GM18508 (cell line): ENCODE measurements around the gene TAS1R2.
"Not testable (repeated sequence)": the region's sequence is repeated elsewhere in the genome, so short reads cannot be mapped to it uniquely, and the experiment has no call there.

Source experiments
- ATAC-seq: cut with Tn5 transposase; IDR thresholded peaks from one replicate; pipeline ENCODE4 v1.9.1; 2021; ENCODE audit warnings: moderate number of reproducible peaks; ENCODE audit not compliant: insufficient read depth, unreplicated experiment

TAS1R2 gene

DNA sequence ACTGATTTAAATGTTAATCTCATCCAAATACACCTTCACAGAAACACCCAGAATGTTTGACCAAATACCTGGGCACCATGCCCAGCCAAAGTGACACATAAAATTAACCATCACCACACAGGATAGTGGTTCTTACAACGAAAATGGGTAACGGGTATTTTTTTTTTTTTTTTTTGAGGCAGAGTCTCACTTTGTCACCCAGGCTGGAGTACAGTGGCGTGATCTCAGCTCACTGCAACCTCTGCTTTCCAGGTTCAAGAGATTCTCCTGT lies 11.1 kb upstream of the TAS1R2 start:
- not testable (repeated sequence) for ATAC-seq

DNA sequence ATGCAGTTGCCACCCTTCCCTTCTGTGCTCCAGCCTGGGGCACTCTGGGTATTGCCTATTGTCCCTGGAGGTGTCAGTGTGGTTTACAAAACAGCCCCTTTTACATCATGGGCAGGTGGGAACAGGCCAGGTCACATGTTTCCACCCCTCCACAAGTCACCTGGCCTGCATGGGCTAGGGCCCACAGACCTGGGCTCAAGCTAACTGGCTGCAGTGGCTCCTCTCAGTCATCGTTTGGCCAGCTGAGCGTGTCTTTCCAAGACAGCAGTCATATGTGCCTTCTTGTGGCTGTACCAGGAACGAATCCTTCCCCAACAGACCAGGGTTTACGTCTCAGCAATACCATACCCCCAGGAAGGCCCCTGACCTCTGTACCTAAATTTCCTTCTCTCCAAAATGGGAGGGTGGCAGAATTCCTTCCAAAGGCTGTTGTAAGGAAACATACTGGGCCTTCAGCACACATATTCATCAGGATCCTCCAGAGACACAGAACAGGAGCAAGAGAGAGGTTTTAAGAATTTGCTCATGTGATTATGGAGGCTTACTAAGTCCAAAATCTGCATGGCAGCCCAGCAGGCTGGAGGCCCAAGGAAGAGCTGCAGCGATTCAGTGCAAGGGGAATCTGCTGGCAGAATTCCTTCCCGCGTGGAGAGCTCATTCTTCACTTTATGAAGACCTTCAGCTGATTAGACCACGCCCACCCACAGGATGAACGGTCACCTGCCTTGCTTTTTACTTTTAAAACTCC lies 10.6 kb upstream of the TAS1R2 start:
- no peak for ATAC-seq

DNA sequence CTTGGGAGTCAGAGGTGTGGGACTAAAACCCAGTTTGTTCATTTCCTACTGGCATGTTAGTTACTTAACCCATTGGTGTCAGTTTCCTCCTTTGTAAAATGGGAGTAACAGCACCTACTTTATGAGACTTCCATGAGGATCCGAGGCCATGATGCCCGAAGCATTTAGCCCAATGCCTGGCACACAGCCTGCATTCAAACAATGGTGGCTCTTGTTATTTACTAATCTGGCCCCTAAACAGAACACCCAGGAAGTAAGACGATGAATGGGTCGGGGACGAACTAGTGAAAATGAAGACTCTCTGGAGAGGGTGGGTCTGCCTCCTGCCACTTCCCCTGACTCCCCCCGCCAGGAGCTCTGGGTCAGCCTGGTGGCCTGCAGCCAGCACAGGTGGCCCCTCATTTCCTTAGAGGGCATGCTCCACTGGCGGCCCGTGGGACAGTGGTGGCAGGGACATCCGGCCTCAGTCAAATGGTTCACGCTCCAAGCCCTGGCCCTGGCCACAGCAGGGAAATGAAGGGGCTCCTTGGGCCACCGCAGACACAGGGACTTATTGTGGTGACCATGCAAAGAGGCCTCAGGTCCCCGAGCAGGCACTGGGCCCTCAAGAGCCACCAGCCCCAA lies 9.5 kb upstream of the TAS1R2 start:
- no peak for ATAC-seq

DNA sequence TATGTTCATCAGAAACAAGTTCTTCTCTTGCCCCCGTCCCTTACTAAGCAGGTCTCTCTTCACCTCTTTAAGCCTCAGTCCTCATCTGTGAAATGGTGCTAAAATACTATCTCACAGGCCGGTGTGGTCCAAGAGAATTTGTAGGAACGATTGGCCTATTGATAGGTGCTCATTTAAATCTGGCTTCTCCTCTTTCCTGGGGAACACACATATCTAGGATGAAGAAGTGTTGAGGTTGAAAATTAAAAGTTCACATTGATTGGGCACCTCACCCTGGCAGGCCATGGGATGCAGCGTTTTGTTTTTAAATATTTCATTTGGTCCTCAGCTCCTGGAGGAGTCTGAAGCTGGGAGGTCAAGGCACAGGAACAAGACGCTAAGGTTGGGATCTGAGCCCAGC lies 8.9 kb upstream of the TAS1R2 start:
- no peak for ATAC-seq

DNA sequence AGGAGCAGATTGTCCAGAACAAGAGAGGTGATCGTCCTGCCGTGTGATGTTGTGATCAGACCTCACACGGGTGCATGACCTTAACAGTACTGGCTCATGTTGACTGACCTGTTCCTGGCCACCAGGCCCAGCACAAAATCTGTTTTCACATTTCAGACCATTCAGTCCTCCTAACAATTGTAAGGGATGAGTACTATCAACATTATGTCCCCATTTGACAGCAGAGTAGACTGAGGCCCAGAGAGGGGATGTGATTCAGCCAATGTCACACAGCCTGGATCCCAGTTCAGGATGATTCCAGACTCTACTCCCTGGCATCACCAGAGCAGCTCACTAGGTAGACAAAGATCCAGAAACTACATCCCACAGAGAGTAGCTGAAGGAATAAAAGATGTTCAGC lies 7.4 kb upstream of the TAS1R2 start:
- ATAC-seq = no peak

DNA sequence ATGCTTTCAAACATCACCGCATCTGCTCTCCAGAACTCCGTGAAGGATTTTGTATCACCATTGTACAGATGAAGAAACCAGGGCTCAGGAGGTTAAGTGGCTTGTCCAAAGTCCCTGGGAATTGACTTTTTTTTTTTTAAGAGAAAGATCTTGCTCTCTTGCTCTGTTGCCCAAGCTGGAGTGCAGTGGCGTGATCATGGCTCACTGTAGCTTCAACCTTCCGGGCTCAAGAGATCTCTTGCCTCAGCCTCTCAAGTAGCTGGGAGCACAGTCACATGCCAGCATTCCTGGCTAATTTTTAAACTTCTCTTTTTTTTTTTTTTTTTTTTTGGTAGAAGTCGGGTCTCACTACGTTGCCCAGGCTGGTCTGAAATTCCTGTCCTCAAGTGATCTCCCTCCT lies 6.9 kb upstream of the TAS1R2 start:
- ATAC-seq = no peak

DNA sequence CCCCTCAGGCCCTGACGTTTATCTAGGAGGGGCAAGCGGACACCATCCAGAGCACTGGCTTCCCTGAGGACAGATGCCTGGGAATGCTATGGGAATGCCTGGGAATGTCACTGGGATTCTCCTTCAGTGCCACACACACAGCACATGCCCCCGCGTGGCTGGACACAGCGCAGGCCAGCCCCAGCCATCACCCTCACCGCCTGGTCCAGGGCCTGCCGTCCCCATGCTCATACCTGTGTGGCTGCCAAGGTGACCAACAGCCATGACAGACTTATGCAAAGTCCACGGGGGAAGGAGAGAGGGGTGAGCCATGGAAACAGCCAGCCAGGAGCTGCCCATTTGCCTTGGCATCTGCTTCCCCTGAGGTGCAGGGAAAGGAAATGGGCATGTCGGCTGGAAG lies 5.7 kb upstream of the TAS1R2 start:
- ATAC-seq = no peak

DNA sequence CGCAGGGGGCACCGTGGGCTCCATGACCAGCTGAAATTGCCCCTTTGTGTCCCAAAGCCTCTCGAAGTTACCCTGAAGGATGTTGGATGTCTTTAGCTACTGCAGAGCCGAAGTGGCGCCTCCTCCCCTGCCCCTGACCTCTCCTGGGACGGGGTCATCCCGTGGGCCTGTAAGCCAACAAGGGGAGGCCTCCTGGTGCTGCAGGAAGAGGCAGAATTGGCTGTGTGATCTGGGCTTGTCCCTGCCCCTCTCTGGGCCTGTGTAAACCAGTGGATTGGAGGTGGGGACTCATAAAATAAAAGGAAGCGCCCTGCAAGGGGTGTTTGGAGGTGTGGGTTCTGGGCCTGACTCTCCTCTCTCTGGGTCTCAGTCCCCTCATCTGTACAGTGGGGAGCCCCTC lies 2.1 kb upstream of the TAS1R2 start:
- no peak for ATAC-seq

DNA sequence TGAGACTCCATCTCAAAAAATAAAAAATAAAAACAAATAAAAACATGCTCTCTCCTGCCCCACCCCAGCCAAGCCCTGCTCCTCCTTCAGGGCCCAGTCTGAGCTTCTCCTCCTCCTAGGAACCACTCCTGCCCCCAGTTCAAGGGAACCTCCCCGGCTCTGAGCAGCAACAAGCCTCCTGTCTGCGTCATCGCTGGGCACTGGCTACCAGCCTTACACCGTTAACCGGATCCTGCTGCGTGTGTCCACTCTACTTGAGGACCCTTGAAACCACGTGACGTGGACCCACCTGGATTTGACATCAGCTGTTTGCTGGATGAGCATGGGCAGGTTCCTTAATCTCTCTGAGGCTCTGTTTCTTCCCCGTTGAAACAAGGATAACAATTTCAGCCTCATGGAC lies 1.6 kb upstream of the TAS1R2 start:
- ATAC-seq = no peak

DNA sequence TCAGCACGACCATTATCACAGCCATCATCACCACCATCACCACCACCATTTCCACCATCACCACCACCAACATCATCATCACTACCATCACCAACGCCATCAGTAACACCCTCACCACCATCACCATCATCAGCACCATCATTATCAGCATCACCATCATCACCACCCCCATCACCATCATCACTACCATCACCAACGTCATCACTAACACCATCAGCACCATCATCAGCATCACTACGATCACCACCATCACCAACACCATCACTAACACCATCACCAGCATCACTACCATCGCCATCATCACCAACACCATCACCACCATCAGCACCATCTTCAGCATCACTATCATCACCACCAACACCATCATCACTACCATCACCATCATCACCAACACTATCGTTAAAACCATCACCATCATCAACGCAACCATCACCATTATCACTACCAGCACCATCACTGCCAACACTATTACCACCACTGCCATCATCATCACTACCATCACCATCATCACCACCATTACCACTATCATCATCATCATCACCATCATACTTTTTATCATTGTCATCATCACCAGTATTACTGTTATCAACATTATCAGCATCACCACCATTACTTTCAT lies 1.3 kb downstream of the TAS1R2 start:
- ATAC-seq = no peak

DNA sequence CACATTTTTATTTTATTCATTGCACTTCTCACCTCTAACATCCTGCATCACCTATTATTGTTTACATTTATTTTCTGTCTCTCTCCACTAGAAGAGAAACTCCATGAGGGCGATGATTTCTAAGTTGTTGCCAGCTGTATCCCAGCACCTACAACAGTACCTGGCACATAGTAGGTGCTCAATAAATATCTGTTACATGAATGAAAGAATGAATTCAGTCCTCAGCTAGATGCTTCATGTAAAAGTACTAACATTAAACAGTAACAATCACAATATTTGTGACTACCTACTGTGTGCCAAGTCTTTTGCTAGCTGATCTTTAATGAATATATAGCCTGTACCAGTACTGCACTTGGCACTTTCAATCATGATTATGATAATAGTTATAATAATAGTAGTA lies 3.0 kb downstream of the TAS1R2 start:
- no peak for ATAC-seq

DNA sequence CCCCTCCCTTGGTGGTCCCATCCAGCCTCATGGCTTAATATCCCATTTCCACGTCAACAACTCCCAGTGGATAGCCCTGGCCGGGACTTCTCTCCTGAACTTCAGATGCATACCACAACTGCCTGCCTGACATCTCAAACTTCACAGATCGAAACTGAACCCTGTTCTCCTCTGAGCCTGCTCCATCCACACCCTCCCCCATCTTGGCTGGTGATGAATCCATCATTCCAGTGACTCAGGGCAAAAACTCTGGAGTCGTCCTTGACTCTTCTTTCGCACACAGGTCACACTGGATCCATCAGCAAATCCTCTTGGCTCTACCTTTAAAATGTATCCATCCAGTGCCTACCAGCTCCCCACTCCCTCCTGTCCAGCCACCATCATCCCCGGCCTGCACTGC lies 3.9 kb downstream of the TAS1R2 start:
- no peak for ATAC-seq

DNA sequence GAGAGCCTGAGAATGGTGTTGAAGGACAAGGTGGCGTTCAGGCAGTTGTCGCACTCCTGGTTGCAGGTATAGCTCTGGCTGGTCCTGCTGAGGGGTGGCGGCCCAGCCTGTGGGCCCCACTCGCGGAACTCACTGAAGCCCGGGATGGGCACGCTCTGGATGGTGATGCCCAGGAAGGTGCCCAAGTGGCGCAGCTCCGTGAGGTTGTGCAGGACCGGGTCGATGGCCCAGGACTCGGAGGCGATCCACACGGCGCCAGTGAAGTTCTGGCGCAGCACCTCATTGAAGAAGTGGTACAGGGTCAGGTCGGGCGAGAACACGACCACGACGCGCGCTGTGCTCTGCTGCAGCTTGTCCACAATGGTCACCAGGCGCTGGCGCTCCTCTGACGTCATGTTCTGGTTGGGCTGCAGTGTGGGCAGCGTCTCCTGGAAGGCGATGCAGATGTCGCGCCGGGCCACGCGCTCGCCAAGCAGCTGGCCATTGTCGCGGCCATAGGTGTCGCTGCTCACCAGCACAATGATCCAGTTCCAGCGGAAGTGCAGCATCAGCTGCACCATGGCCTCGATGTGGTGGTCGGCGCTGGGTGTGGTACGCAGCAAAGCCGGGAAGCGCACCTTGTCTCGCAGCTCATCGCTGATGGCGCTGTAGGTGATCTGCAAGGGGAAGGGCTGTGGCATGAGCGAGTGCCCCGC lies 5.0 kb downstream of the TAS1R2 start:
- ATAC-seq = no peak

DNA sequence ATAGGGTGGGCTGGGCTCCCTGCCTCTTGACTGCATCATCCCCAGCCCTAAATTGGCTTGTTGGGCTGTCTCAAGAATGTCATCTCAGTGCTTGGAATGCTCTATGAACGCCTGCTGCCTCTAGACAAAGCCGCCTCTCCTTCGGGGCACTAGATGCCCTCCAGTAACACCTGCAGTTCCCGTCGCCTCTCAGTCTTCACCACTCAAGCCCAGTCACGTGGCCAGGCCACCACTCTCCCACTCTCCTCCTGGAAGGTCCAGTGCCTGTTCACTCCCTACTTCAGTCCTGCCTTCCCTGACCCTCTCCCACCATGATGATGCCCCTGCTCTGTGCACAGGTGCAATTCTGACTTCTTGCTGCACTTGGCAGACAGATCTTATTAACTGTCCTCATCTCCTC lies 7.0 kb downstream of the TAS1R2 start:
- ATAC-seq = no peak

DNA sequence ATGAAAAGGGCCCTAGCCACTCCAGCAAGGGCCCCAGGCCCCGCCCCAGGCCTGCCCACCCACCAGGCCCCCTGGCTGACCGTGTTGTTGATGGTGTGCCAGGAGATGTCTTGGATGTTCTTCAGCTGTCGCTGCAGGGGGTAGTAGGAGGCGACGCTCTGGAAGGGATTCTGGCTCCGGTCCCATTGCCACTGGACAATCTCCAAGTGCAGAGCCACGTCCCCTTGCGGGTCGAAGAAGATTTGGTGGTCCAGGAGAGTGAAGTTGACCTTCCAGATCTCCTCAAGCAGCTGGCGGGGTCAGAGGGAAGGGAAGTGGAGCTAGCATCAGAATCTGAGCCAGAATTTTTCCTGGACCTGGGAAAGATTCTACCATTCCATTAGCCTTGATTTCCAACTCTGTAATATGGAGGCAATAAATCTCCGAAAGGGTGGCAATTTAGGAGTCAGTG lies 10.2 kb downstream of the TAS1R2 start:
- no peak for ATAC-seq

DNA sequence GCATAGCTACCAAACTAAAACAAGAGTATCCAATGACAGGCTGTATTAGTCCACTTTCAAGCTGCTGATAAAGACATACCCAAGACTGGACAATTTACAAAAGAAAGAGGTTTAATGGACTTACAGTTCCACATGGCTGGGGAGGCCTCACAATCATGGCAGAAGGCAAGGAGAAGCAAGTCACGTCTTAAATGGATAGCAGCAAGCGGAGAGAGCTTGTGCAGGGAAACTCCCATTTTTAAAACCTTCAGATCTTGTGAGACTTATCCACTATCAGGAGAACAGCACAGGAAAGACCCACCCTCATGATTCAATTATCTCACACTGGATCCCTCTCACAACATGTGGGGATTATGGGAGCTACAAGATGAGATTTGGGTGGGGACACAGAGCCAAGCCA lies 11.7 kb downstream of the TAS1R2 start:
- ATAC-seq = not testable (repeated sequence)

DNA sequence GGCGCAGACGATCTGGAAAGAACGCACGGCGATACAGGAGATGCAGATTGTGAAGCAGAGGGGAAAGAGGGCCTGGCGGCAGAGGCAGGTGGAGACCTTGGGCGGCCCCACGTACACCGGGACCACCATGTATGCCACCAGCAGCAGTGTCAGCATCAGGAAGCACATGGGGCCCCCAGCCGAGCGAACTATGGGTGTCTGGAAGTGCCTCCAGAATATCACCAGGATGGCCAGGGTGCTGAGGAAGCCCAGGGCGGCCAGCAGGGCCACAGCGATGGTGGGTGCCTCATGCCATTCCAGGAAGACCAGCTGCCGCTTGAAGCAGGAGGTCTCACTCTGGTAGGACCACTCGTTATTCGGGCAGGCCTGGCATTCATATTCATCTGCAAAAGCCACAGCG lies 19.3 kb downstream of the TAS1R2 start:
- ATAC-seq = no peak

DNA sequence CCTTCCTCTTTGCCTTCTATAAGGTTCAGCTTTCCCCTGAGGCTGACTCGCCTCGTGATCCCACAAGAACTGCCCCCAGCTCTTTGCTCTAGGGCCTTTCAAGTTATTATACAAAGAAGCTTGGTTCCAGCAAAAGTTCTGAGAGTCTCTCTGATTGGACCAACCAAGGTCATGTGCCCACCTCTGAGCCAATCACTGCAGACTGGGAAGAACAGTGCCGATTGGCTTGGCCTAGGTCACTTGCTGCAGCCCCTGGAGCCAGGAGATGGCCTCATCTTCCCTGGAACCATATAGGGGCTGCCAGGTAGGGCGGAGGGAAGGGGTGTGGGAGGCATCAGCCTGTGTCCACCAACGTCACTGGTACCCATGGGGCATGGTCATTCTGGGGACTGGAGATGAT lies 22.8 kb downstream of the TAS1R2 start:
- ATAC-seq = no peak

DNA sequence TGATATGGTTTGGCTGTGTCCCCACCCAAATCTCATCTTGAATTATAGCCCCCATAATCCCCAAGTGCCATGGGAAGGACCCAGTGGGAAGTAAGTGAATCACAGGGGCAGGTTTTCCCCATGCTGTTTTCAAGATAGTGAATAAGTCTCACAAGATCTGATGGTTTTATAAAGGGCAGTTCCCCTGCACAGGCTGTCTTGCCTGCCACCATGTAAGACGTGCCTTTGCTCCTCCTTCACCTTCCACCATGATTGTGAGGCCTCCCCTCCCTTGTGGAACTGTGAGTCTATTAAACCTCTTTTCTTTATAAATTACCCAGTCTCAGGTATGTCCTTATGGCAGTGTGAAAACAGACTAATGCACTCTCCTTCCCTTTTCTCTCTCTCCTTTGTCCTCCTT lies 27.1 kb downstream of the TAS1R2 start:
- ATAC-seq = not testable (repeated sequence)

DNA sequence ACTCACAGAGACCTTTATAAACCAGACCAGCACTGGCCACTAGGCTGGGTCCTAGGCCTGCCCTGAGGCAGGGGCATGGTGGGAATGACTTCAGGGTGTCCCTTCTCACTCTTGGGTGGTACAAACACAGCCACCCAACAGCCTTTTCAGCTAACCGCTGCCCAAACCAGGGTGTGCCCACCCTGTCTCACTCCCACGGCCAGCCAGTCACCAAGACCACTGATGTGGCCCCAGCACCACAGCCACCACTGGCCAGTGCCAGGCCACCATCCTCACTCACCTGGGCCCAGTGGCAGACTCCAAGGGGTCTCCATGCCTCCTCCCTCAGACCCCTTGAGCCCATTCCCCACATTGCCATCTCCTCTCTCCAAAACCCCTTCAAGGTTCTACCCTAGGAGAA lies 27.8 kb downstream of the TAS1R2 start:
- ATAC-seq = no peak

DNA sequence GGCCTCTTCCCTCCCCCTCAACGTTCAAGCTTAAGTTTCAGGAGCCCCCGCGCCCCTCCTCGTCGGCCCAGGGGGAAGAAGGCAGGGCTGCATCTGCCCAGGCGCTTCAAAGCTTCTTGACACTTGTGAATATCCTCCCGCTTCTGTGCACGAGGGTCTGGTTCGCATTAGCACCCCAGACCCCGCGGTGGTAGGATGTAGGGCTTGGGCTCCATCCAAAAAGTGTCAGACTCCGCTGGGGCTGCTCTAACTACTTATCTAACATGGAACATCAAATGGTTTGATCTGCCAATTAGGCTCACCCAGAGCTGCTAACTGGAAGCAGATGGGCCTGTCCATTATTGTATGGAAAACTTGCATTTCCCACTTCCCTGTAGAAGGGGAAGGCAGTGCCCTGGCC lies 28.9 kb downstream of the TAS1R2 start:
- ATAC-seq = no peak
